Left kidney (tissue), 8 donors: ENCODE measurements around the gene USP34. TPM values are rescaled to one million over a fixed set of nuclear protein-coding genes. Genes with fewer than 3 reads are reported as not detected.
"Not testable (repeated sequence)": the region's sequence is repeated elsewhere in the genome, so short reads cannot be mapped to it uniquely, and the experiment has no call there.

Source experiments
- DNase-seq: peaks from one replicate; pipeline ENCODE4 v3.0.0-alpha.2; 2013
- long read RNA-seq, 8 donors: transcript quantifications; one replicate each; lab custom pipeline, GENCODE V29; 2026
- polyA plus RNA-seq: library from polyadenylated mRNA; unstranded; fragments of 120-200 nt; gene quantifications from one replicate; pipeline ENCODE4 v1.2.1, GENCODE V29; 2013; ENCODE audit not compliant: insufficient read length

USP34 gene
- polyA plus RNA-seq, result 171 TPM
- long read RNA-seq, donor 1, result 0 reads
- long read RNA-seq, donor 2, partial matches to known transcripts, result 65 of 108 reads
- long read RNA-seq, donor 2, other reads (novel, unspliced or antisense), result 41 of 108 reads
- long read RNA-seq, donor 3, result 0 reads
- long read RNA-seq, donor 4, result 0 reads
- long read RNA-seq, donor 5, result 0 reads
- long read RNA-seq, donor 6, result 0 reads
- long read RNA-seq, donor 7, partial matches to known transcripts, result 120 of 179 reads
- long read RNA-seq, donor 7, other reads (novel, unspliced or antisense), result 56 of 179 reads
- long read RNA-seq, donor 8, partial matches to known transcripts, result 37 of 65 reads
- long read RNA-seq, donor 8, other reads (novel, unspliced or antisense), result 28 of 65 reads

- DNase-seq, result peak; percentile 93
Measured at GRCh38 chr2:61470965-61471904, at the start of gene USP34. USP34 (minus strand) TSS chr2:61471087; CDS start chr2:61470692, 395 bp downstream.

- no peak for DNase-seq
Measured at GRCh38 chr2:61520261-61520660, 49.4 kb upstream of the USP34 start.

- DNase-seq, result no peak
Measured at GRCh38 chr2:61512768-61513398, 42.0 kb upstream of the USP34 start.

- DNase-seq, result no peak
Measured at GRCh38 chr2:61510674-61511671, 40.1 kb upstream of the USP34 start.

DNA sequence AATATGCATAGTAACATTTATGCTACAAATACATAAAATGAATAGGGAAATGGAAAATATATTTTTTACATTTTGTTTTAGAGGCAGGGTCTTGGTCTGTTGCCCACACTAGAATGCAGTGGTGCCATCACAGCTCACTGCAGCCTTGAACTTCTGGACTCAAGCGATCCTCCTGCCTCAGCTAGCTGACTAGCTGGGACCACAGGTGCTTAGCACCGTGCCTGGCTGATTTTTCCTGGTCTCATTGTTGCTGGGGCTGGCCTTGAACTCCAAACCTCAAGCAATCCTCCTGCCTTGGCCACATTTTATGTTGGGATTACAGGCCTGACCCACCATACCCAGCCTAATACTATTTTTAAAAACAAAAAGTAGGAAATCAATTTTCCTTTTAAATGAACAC is 34.1 kb upstream of the USP34 start:
- no peak for DNase-seq

DNA sequence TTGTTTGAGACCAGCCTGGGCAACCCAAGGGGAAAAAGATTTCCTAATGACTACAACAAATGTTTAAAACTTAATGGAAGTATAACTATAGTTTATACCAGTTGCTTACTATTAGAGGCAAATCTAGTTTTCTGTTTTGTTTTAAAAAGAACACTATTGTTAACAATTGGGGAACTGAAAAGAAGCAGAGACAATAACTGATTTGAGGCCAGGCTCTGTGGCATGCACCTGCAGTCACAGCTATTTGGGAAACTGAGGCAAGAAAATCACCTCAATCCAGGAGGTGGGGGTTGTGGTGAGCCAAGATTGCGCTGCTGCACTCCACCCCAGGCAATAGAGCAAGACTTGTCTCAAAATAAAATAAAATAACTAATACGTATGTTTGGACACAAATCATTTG is 28.2 kb upstream of the USP34 start:
- DNase-seq, result no peak

- DNase-seq, result no peak
Measured at GRCh38 chr2:61493523-61493942, 22.6 kb upstream of the USP34 start.

GRCh38 chr2:61492476-61492875 is 21.6 kb upstream of the USP34 start:
- no peak for DNase-seq

DNA sequence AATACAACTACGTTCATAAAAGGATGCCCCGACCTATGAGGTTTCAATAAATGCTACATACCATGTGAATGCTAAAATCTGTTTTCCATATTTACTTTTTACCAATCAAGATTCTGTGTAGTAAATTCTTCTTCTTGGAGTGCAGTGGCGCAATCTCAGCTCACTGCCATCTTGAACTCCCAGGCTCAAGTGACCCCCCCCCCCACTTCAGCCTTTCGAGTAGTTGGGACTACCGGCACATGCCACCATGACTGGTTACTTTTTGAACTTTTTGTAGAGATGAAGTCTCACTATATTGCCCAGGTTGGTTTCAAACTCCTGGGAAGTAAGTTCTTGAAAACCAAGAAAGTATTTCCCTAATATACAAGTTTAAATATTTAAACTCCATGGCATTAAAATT is 14.4 kb upstream of the USP34 start:
- DNase-seq, result no peak

DNA sequence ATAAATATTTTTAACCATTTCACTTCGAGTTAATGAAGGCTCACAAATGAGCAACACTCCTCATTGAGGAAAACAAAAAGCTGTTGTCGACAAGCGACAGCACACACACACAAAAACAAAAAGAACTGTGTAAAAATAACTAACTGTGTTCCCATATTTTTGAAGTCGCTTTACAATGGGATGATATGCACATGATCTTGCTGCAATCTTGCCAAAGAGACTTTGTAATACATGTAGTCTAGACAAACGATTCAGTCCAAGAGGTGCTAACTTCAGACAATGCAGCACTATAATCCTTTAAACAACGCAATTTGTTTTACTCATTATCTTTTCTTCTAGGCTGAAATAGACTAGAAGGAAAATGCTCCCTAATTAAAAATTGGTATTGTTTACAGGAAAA is 7.2 kb upstream of the USP34 start:
- no peak for DNase-seq

DNA sequence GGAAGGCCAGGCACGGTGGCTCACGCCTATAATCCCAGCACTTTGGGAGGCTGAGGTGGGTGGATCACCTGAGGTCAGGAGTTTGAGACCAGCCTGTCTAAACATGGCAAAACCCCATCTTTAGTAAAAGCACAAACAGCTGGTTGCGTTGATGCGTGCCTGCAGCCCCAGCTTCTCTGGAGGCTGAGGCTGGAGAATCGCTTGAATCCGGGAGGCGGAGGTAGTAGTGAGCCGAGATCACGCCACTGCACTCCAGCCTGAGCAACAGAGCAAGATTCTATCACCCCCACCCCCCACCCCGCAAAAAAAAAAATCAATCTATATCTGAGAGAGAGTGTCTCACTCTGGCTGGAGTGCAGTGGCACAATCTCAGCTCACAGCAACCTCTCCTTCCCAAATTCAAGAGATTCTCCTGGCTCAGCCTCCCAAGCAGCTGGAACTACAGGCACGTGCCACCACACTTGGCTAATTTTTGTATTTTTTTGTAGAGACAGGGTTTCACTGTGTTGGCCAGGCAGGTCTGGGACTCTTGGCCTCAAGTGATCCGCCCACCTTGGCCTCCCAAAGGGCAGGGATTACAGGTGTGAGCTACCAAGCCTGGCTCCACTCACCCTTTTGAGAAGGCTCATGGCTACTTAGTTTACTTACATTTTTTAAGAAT is 6.2 kb upstream of the USP34 start:
- not testable (repeated sequence) for DNase-seq

DNA sequence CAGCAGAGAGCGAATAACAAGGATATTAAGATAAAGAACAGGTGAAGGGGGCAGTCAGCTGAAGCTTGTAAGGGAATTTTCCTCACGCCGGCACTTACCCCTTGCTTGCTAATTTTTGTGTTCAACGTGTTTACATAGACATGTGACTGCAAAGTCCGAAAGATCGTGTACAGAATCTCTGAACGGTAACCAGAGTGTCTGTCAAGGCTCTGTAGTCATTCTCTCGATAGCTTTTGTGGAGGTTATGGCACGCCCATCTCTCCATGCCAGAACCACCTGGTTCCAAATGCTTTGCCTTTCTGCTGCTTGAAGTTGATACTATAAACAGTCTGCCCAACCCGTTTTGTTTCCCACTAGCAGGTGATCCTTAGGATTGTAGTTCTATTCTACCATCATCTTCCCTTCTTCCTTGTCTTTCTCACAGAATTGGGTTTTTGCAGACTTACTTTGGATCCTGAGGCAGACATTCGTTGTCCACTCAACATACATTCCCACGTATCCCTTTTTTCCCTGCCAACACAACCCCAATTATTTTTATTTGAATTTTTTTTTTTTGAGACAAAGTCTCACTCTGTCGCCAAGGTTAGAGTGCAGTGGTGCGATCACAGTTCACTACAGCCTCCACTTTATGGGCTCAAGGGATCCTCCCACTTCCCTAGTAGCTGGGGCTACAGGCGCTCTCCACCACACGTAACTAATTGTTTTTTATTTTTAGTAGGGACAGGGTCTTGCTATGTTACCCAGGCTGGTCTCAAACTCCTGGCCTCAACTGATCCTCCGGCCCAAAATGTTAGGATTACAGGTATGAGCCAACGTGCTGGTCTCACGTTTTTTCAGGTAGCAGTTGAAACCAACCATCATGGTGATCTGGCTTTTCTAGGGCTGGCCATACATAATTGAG is 1.3 kb upstream of the USP34 start:
- peak; percentile 41 for DNase-seq

DNA sequence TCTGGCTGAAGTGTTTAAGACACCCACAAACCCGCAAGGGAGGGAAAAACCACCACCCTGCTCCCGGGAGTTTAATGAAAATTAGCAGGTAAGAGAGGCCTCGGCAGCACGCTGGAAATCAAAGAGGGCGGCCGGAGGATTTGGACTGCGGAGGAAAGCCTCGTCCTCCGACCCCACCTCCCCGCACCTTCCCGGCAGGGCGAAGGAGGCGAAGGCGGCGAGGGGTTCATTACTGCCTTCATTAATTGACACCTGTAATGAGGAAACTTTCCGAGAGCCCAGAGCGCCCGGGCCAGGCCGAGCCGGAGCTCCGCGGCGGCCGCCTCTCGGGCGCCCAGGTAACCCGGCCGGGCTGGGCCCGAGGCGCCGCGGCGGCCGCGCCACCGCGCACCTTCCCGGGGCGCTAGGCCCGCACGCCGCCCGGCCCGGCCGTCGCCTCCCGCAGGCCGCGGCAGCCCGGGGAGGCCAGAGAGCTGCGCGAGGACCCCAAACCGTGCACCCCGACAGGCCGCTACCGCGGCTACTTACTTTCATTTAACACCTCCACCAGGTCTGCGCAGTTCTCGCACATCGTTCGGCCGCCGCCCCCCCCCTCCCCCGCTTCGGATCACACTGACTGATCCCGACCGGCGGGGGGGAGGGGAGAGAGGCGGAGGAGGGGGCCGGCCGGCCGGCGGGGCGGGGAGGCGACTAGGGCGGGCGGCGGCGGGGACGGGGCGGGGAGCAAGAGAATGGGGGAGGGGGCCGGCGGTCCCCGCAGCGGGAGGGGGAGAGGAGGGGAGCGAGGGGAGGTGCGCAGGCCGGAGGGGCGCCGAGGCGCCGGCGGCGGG is 550 bp downstream of the USP34 start:
- peak; percentile 74 for DNase-seq

DNA sequence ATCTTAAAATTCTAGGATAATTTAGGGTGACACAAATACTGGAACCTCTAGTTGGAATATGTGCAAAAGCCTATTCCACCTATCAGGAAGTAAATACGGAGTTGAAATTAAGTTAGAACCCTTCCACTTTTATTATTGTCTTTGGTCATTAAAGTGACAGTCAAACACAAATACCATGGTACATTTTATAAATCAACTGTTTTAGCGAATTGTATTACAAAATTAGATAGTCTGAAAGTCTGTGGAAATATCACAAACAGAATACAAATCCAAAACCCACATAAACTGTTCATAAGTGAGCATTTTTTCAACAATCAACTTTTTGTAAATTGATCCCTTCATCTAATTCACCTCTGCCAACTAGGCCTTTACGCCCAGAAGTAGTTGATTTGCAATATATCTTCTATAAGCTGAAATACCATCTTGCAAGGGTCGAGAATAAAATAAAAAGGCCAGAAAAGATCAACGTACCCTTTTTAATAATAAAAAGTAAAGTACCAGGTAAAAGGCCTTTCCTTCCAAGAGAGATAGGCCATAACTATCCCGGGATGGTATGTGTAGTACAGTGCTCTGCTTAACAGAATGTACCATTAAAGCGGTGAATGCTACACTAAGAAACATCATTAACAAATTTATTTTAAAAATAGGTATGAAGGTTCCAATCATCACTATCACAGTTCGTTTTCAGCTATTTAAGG is 1.3 kb downstream of the USP34 start:
- peak; percentile 26 for DNase-seq

DNA sequence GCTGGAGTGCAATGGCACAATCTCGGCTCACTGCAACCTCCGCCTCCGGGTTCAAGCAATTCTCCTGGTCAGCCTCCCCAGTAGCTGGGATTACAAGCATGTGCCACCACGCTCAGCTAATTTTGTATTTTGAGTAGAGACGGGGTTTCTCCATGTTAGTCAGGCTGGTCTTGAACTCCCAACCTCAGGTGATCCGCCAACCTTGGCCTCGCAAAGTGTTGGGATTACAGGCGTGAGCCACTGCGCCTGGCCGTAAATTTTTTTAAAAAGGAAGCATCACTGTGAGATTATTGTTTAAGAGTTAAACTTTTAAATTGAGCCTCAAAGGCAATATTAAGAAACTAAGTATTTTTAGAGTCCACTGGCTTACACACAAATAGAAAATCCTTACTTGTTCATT is 2.7 kb downstream of the USP34 start:
- DNase-seq, result not testable (repeated sequence)

DNA sequence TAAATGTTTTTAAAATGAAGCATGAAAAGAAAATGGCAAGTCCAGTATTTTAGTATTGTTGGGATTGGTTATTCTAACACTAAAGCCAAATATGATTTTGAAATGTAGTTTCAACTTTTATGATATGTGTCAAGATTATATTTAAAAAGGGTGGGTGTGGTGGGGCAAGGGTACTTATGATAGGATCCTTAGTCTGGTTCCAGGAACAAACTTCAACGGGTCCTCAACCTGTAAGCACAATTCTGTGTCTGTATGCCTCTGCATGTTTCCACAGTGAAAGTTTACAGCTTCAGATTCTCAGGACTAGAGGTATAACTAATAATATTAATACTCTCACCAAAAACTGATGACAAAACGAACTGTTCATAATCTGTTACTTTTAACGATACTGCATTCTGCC is 5.8 kb downstream of the USP34 start:
- DNase-seq, result no peak

DNA sequence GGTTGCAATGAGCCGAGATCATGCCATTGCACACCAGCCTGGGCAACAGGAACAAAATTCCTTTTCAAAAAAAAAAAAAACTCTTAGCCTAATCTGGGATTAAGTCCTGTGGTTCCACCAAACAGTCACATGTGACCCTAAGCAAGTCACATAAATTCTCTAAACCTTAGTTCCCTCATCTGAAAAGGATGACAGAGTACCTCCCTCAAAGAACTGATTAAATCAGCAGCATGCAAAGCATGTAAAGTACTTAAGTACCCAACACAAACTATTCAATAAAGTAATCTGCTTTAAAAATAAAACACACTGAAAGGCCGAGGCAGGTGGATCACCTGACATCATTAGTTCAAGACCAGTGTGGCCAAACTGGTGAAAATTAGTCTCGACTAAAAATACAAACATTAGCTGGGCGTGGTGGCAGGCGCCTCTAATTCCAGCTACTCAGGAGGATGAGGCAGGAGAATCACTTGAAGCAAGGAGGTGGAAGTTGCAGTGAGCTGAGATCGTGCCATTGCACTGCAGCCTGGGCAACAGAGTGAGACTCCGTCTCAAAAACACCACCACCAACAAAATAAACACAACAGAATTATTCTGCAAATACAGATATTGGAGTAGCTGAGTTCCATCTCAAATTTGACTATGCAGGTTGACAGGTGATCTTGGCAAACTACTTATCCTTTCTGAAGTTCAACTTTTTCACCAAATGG is 7.0 kb downstream of the USP34 start:
- no peak for DNase-seq
